ENCODE measurements around the gene MAN2A1.

Gene MAN2A1

DNA sequence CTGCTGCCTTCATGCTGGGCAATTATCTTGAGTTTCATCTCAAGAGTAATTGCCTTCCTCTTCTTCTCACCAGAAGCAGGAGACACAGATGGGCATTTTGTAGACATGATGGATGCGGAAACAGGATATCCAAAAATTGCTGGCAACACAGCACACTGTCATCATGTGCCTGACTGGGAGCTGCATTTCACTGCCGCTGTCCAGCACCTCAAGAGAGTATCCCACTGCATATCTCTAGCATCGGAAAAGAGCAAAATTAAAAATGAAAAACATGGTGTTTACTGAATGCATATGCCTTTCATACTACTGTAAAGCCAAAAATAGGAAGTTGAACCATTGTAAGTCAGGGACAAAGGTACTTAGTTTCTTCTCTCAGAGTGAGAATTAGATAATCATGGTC, 210.7 kb downstream of the MAN2A1 start:
- no peak for DNase-seq (ENCODE audit: low read depth in 2 of 3, low spot score in 1 of 3)

GRCh38 chr5:109900911-109901627, 211.3 kb downstream of the MAN2A1 start:
- DNase-seq (ENCODE audit: low read depth in 2 of 3, low spot score in 1 of 3), result no peak

GRCh38 chr5:109901628-109901981, 211.9 kb downstream of the MAN2A1 start:
- no peak for DNase-seq (ENCODE audit: low read depth in 2 of 3, low spot score in 1 of 3)

- no peak for DNase-seq (ENCODE audit: low read depth in 2 of 3, low spot score in 1 of 3)
Observed at GRCh38 chr5:109903061-109903460, 213.3 kb downstream of the MAN2A1 start.

GRCh38 chr5:109905906-109906305, 216.2 kb downstream of the MAN2A1 start:
- DNase-seq (ENCODE audit: low read depth in 2 of 3, low spot score in 1 of 3), result no peak

DNA sequence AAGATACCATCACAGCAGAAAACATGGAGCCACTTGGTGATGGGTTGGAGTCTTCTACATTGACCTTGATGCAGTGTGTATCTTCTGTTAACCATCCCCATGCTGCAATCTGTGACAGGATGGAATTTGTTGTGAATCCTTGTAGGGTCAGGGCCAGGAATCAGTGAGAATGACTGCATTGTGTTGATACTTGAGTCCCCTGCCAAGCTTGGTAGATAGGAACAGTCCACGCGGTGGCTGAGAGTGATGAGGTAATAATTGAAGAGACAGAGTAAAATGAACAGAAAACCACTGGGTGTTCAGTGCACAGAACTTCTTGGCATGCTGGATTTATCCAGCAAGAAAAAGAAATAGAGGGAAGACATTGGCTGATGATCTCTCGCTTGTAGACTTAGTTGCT, 217.5 kb downstream of the MAN2A1 start:
- no peak for DNase-seq (ENCODE audit: low read depth in 2 of 3, low spot score in 1 of 3)

- DNase-seq (ENCODE audit: low read depth in 2 of 3, low spot score in 1 of 3), result no peak
Observed at GRCh38 chr5:109907731-109908130, 218.0 kb downstream of the MAN2A1 start.

- no peak for DNase-seq (ENCODE audit: low read depth in 2 of 3, low spot score in 1 of 3)
Observed at GRCh38 chr5:109908366-109908765, 218.6 kb downstream of the MAN2A1 start.

DNA sequence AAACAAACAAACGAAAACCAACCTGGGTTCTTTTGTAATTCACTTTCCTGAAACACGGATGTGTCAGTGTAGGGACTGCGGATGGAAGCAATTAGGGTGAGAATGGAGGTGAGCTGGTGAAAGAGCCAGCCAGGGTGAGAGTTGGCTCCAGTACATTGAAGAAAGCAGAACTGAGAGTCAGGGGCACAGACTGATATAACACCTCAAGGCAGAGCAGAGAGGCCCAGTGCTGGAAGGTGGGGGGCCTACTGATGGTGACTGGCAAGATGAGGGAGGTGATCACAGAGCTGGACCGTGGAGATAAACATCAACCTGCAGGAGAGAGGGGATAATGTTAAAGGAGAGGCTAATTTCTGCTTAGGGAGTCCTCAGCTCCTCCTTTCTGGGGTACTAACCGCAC, 221.1 kb downstream of the MAN2A1 start:
- DNase-seq (ENCODE audit: low read depth in 2 of 3, low spot score in 1 of 3), result no peak

DNA sequence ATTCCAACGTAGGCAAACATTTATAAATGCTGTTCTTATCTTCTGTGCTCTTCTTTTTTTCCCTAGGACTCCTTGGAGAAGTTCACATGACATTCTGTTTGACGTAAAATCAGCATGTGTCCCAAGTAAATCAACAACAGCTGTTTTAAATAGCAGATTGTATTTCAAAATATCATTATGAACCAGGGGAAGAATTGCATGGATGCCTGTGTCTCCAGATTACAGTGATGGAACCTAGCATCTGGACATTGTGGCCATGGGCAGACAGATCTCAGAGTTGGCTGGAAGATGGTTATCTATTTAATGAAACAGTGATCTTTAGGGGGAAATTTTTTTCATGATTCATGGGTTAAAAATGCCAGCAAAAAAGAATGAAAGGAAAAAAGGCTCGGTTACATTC, 222.0 kb downstream of the MAN2A1 start:
- no peak for DNase-seq (ENCODE audit: low read depth in 2 of 3, low spot score in 1 of 3)

DNA sequence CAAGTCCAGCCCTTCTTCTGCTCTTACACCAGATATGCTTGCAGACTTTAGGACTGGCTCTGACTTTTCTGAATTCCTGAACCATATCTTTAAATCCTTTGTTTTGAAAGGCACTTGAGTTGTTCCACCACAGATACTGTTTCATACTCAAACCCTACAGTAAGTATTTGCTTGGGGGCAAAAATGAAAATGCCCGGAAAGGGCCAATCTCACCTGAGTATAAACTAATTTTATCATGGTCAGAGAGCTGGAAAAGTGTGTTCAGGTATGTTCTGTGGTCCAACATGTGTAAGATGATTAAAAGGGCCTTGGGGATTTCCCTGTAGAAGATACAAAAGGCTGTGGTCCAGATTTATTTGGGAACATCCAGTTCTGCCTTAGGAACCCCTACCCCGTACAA, 225.2 kb downstream of the MAN2A1 start:
- DNase-seq (ENCODE audit: low read depth in 2 of 3, low spot score in 1 of 3), result no peak

GRCh38 chr5:109916481-109917153, 226.9 kb downstream of the MAN2A1 start:
- DNase-seq (ENCODE audit: low read depth in 2 of 3, low spot score in 1 of 3), result no peak

All from stimulated activated CD4-positive, alpha-beta T cell treated with anti-CD3 and anti-CD28 coated beads, Interleukin-12 subunit alpha, Interleukin-12 subunit beta, amount 100 ng/mL, for 48 hours (primary cell).